HK-2 (cell line): ENCODE measurements around the gene NPBWR2.
"Not testable (repeated sequence)": the region's sequence is repeated elsewhere in the genome, so short reads cannot be mapped to it uniquely, and the experiment has no call there.

Experiments
- DNase-seq: peaks from one replicate; pipeline ENCODE4 v3.0.0-alpha.2; 2018; ENCODE audit not compliant: unreplicated experiment

NPBWR2 gene

GRCh38 chr20:64143018-64143801 lies 35.8 kb upstream of the NPBWR2 start:
- DNase-seq = no peak

- DNase-seq = no peak
Observed at GRCh38 chr20:64142590-64142989, 35.2 kb upstream of the NPBWR2 start.

- no peak for DNase-seq
Observed at GRCh38 chr20:64140956-64141355, 33.6 kb upstream of the NPBWR2 start.

- no peak for DNase-seq
Observed at GRCh38 chr20:64140061-64140931, 32.9 kb upstream of the NPBWR2 start.

GRCh38 chr20:64139199-64140060 lies 32.1 kb upstream of the NPBWR2 start:
- no peak for DNase-seq

- DNase-seq = no peak
Observed at GRCh38 chr20:64138276-64138815, 31.0 kb upstream of the NPBWR2 start.

- no peak for DNase-seq
Observed at GRCh38 chr20:64137598-64138031, 30.2 kb upstream of the NPBWR2 start.

GRCh38 chr20:64136004-64136710 lies 28.8 kb upstream of the NPBWR2 start:
- DNase-seq = no peak

GRCh38 chr20:64134744-64135143 lies 27.4 kb upstream of the NPBWR2 start:
- not testable (repeated sequence) for DNase-seq

- no peak for DNase-seq
Observed at GRCh38 chr20:64133951-64134407, 26.6 kb upstream of the NPBWR2 start.

- DNase-seq = no peak
Observed at GRCh38 chr20:64131406-64131805, 24.0 kb upstream of the NPBWR2 start.

GRCh38 chr20:64130876-64131275 lies 23.5 kb upstream of the NPBWR2 start:
- DNase-seq = no peak

GRCh38 chr20:64130271-64130670 lies 22.9 kb upstream of the NPBWR2 start:
- DNase-seq = no peak

GRCh38 chr20:64129146-64129782 lies 21.9 kb upstream of the NPBWR2 start:
- no peak for DNase-seq

- DNase-seq = not testable (repeated sequence)
Observed at GRCh38 chr20:64123517-64123916, 16.2 kb upstream of the NPBWR2 start.

GRCh38 chr20:64122927-64123326 lies 15.6 kb upstream of the NPBWR2 start:
- not testable (repeated sequence) for DNase-seq

GRCh38 chr20:64121586-64121985 lies 14.2 kb upstream of the NPBWR2 start:
- no peak for DNase-seq

GRCh38 chr20:64119681-64120341 lies 12.4 kb upstream of the NPBWR2 start:
- DNase-seq = no peak

- DNase-seq = no peak
Observed at GRCh38 chr20:64119301-64119680, 11.9 kb upstream of the NPBWR2 start.

GRCh38 chr20:64117432-64117777 lies 10.0 kb upstream of the NPBWR2 start:
- not testable (repeated sequence) for DNase-seq
